ENCODE data around the gene TNPO3.

DNA sequence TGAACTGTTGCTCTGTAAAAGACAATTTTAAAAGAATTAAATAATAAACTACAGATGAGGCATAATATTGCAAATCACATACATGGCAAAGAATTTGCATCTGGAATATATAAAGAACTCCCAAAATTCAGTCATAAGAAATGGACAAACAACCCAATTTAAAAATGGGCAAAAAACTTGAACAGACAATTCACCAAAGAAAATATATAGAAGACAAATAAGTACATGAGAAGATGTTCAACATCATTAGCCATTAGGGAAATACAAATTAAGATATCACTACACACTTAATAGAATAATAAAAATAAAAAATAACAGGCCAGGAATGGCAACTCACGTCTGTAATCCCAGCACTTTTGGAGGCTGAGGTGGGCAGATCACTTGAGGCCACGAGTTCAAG lies 22.0 kb upstream of the TNPO3 start:
- TF ChIP-seq, protein P1, sequence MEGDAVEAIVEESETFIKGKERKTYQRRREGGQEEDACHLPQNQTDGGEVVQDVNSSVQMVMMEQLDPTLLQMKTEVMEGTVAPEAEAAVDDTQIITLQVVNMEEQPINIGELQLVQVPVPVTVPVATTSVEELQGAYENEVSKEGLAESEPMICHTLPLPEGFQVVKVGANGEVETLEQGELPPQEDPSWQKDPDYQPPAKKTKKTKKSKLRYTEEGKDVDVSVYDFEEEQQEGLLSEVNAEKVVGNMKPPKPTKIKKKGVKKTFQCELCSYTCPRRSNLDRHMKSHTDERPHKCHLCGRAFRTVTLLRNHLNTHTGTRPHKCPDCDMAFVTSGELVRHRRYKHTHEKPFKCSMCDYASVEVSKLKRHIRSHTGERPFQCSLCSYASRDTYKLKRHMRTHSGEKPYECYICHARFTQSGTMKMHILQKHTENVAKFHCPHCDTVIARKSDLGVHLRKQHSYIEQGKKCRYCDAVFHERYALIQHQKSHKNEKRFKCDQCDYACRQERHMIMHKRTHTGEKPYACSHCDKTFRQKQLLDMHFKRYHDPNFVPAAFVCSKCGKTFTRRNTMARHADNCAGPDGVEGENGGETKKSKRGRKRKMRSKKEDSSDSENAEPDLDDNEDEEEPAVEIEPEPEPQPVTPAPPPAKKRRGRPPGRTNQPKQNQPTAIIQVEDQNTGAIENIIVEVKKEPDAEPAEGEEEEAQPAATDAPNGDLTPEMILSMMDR (conservative IDR thresholded peaks at IDR 0.05 in 1 of 2, IDR thresholded peaks at IDR 0.05 in 1 of 2; ENCODE audit: extremely low read depth in 1 of 2, insufficient read depth in 1 of 2, low read depth in 1 of 2, low read length in 2 of 2), result no peak
- TF ChIP-seq EZH2 (IDR thresholded peaks at IDR 0.05; ENCODE audit: borderline replicate concordance, low read length), result no peak
